ENCODE measurements around the gene AKAP8L. TPM values are rescaled to one million over a fixed set of nuclear protein-coding genes. Genes with fewer than 3 reads are reported as not detected.

AKAP8L gene
- 57.9 and 58.7 TPM in 2 replicates for total RNA-seq

DNA sequence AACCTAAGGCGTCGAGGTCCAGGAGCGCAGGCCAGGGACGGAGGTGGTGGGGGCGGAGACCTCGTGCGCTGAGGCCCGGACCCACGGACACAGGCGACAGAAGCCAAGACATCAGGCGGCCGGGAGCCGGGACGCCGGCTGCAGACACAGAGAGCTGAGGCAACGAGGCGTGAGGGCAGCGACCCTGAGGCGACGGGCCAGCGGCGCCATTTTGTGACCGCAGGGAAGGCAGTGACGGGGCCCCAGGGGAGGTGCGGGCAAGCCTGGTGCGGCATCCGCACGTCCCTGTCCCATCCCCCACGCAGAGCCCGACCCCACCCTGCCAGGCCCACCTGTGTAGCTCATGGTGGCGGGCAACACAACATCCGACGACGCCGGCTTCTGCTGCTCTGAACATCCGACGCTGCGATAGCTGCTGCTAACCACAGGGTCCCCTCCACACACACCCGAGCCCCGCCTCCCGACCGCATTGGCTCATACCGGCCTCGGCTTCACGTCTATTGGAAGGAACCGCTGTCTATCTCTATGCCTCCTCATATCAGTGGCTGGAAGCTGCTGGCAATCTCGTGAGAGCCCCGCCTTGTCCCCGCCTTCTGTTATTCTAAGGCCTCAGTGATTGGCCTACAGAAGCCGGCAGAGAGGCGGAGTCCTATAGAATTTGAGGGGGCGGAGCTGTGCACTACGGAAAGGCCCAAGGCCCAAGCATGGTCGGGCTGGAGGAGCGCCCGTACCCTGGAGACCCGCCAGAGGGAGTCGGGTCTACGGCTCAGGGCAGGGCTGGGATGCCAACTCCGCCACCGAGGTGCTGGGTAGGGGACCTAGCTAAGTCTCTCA, at the start of gene AKAP8L:
AKAP8L (minus strand) TSS at position 410 of the 834 bp plus-strand sequence; CDS start at position 345, 65 bp downstream.

GRCh38 chr19:15464394-15465385, 45.9 kb upstream of the AKAP8L start, which contains the start of gene RASAL3:
RASAL3 (minus strand) TSS chr19:15464544; CDS start chr19:15464358, 186 bp downstream.

GRCh38 chr19:15449620-15450527, 31.1 kb upstream of the AKAP8L start, which contains the start of gene WIZ:
WIZ (minus strand) TSS chr19:15449956; CDS start chr19:15448307, 1,649 bp downstream.

DNA sequence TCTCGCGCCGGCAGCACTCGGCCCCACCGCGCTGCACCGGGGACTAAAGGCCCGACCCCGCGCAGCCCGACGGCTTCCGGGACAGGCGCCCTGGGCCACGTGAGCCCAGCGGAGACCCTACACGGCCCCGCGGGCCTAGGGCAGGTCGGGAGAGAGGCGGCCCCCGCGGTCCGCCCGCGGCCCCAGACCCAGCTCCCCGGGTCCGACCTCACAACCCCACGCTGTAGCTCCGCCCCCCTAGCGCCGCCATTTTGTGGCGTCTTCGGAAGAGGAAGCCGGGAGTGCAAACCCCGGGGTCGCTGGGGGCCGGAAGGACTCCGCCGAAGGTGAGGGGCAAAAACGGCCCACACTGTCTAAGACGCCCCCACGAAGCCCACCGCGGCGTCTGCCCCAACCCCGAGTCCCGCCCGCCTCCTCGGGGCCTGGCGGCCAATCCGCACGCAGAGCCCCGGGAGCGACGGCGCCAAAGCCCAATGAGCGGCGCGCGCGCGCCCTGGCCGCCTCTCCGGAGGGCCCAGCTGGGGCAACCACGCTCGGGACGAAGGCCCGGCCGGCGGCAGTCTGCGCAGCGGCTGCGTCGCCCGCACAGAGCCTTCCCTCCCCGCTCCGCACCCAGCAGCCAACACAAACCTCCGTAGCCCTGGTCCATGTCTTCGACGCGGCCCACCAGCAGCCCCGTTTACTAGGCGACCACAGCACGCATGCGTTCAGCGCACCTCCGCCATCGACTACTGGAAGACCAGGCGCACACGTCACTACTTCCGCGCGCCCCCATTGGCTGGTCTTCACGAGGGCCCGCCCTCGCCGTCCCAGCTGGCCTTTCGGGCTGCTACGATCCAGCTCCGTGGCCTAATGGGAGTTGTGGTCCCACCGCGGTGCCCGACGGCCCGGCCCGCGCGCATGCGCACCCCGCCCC, 39.4 kb downstream of the AKAP8L start, which contains the start of gene AKAP8:
AKAP8 (minus strand) TSS at position 705 of the 916 bp plus-strand sequence; CDS start at position 649, 56 bp downstream.

DNA sequence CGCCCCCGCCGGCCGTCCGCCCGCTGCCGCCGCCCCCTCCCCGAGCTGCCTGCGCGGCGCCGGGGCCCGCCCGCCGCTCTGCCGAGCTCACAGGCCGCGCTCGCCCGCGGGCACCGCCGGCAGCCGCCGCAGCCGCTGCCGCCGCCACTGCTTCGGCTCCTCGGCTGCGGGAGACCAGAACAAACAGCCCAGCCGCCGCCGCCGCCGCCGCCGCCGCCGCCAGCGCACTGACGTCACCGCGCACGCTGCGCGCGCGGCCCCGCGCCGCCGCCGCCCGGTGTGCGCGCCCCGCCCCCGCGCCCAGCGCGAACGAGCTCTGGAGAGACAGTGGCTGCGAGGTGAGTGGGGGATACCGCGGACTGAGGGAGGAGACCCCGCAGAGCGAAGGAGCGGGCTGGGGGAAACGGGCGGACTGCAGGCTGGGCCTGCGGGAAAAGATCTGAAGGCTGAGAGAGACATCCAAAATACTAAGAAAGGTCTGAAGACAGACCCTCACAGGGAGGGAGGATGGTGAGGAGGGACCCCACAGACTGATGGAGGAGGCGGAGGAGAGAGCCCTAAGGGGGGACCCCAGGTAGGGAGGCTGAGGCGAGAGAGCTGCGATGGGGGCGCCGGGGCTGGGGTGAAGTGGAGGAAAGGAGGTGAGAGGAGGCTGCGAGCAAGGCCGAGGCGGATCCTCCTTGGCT, 86.3 kb downstream of the AKAP8L start, which contains the start of gene BRD4:
BRD4 (minus strand) TSS at position 229 of the 686 bp plus-strand sequence. CDS start 59,440 bp downstream, outside the sequence.

Other genes starting within 250 kb of the AKAP8L start
- 243 and 493 TPM in 2 replicates for gene NOTCH3, start 218.0 kb downstream of the AKAP8L start, total RNA-seq
- 0.07 TPM in 2 replicates for gene EPHX3, start 186.5 kb downstream of the AKAP8L start, total RNA-seq
- 25.9 and 32.2 TPM in 2 replicates for gene BRD4, start 86.4 kb downstream of the AKAP8L start, total RNA-seq
- gene AKAP8, start 39.2 kb downstream of the AKAP8L start, total RNA-seq, result 10.7 and 11.0 TPM in 2 replicates
- gene WIZ, start 31.0 kb upstream of the AKAP8L start, total RNA-seq, result 15.0 and 21.1 TPM in 2 replicates
- gene RASAL3, start 45.6 kb upstream of the AKAP8L start, total RNA-seq, result 0.07 TPM in 2 replicates
- not detected in 2 replicates for gene PGLYRP2, start 60.5 kb upstream of the AKAP8L start, total RNA-seq
- gene CYP4F22, start 89.5 kb upstream of the AKAP8L start, total RNA-seq, result not detected in 2 replicates
- not detected in 2 replicates for gene CYP4F8, start 196.2 kb upstream of the AKAP8L start, total RNA-seq
- not detected in 2 replicates for gene CYP4F3, start 221.9 kb upstream of the AKAP8L start, total RNA-seq